HG03066 (cell line): ENCODE measurements around the gene UNC5B.

Source experiments
- ATAC-seq: cut with Tn5 transposase; IDR thresholded peaks from one replicate; pipeline ENCODE4 v1.9.1; 2021; ENCODE audit warnings: low read depth; ENCODE audit not compliant: unreplicated experiment

The UNC5B gene

GRCh38 chr10:71221586-71222202, 9.3 kb downstream of the UNC5B start:
- ATAC-seq = no peak

GRCh38 chr10:71222601-71223346, 10.4 kb downstream of the UNC5B start:
- ATAC-seq = no peak

- no peak for ATAC-seq
These were observed 11.1 kb downstream of the UNC5B start for GRCh38 chr10:71223347-71224058.

GRCh38 chr10:71225291-71226058, 13.1 kb downstream of the UNC5B start:
- ATAC-seq = no peak

GRCh38 chr10:71228875-71229675, 16.7 kb downstream of the UNC5B start:
- ATAC-seq = no peak

- no peak for ATAC-seq
These were observed 17.6 kb downstream of the UNC5B start for GRCh38 chr10:71229726-71230655.

- ATAC-seq = no peak
These were observed 18.3 kb downstream of the UNC5B start for GRCh38 chr10:71230656-71231025.

GRCh38 chr10:71231206-71231605, 18.8 kb downstream of the UNC5B start:
- ATAC-seq = no peak

GRCh38 chr10:71232089-71232998, 20.0 kb downstream of the UNC5B start:
- ATAC-seq = no peak

GRCh38 chr10:71233482-71233892, 21.1 kb downstream of the UNC5B start:
- ATAC-seq = no peak

GRCh38 chr10:71234004-71234894, 21.9 kb downstream of the UNC5B start:
- ATAC-seq = no peak

- ATAC-seq = no peak
These were observed 22.8 kb downstream of the UNC5B start for GRCh38 chr10:71234970-71235685.

GRCh38 chr10:71235808-71236207, 23.4 kb downstream of the UNC5B start:
- ATAC-seq = no peak

- no peak for ATAC-seq
These were observed 23.9 kb downstream of the UNC5B start for GRCh38 chr10:71236286-71236685.

- no peak for ATAC-seq
These were observed 24.7 kb downstream of the UNC5B start for GRCh38 chr10:71236822-71237682.
